ENCODE measurements around the gene ZNF165. TPM values are rescaled to one million over a fixed set of nuclear protein-coding genes. Genes with fewer than 3 reads are reported as not detected.

ZNF165 gene
- total RNA-seq, 3 donors from 2014 or later: 3.9 to 7.1 (median 4.0) TPM

DNA sequence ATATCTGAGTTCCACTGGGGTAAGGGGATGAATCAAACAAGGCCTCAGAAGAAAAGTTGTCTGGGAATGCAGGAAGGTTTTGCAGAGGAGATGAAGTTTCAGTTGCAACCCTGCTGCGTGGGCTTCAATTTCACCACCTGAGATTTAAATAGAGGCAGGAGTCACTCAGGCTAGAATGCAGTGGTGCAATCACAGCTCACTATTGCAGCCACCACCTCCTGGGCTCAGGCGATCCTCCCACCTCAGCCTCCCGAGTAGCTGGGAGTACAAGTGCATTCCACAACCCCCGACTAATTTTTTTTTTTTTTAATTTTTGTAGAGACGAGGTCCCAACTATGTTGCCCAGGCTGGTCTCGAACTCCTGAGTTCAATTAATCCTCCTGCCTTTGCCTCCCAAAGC lies 1.5 kb upstream of the ZNF165 start:
- ATAC-seq (no peak), DNase-seq (no peak)
- Histone ChIP-seq H3K9me3 (no peaks in the 10 kb centered on the region), H3K4me3 (no peak overlapping the region), H3K4me1 (ENCODE audit: low read depth) (no peaks in the 10 kb centered on the region), H3K36me3 (ENCODE audit: low read depth) (no peaks in the 10 kb centered on the region)
- intact Hi-C loops (cut with DNase I, micrococcal nuclease): no loop called here
- TF ChIP-seq, protein P1, sequence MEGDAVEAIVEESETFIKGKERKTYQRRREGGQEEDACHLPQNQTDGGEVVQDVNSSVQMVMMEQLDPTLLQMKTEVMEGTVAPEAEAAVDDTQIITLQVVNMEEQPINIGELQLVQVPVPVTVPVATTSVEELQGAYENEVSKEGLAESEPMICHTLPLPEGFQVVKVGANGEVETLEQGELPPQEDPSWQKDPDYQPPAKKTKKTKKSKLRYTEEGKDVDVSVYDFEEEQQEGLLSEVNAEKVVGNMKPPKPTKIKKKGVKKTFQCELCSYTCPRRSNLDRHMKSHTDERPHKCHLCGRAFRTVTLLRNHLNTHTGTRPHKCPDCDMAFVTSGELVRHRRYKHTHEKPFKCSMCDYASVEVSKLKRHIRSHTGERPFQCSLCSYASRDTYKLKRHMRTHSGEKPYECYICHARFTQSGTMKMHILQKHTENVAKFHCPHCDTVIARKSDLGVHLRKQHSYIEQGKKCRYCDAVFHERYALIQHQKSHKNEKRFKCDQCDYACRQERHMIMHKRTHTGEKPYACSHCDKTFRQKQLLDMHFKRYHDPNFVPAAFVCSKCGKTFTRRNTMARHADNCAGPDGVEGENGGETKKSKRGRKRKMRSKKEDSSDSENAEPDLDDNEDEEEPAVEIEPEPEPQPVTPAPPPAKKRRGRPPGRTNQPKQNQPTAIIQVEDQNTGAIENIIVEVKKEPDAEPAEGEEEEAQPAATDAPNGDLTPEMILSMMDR (IDR thresholded peaks at IDR 0.05): no peak

DNA sequence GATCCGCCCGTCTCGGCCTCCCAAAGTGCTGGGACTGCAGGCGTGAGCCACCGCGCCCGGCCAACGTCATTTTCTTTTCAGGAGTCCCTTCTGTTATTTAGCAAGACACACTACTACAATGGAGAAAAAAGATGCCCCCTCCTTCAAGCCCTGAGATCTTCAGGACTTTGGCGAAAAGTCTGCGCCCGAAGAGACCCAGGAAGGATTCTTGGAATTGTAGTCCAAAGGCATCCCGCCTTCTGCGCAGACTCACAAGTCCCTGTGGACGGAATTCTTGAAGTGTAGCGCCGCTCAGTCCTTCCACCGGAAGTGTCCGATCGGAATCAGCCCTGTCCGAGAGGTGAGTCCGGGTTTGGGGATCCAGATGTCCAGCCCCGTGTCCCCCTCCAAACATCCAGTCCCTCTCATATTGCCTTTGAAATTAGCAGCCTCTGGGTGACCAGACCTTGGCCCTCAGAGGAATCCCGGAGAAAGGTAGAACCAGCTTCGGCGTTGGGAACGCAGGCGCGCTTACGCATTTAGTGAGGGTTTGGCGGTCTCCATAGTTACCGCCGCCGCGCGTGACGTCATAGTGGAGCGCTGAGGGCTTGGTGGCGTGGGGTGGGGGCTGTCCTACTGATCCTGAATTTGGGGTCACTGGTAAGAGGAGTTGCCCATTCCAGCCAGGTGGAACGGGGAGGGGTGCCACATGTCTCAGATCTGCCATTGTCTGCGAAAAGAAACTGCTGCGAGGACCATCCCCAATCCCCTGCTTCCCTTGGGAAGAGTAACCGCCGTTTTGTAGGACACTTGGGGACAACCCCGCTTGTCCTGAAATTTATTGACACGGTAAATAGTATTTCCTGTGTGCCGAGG lies 490 bp downstream of the ZNF165 start:
- intact Hi-C loops (cut with DNase I, micrococcal nuclease): no loop called here
- peak; percentile 95 for ATAC-seq
- Histone ChIP-seq H3K36me3 (ENCODE audit: low read depth) (no peaks in the 10 kb centered on the region), H3K4me1 (ENCODE audit: low read depth) (no peaks in the 10 kb centered on the region), H3K9me3 (no peaks in the 10 kb centered on the region), H3K4me3 (peak overlapping the region; percentile 55)
- TF ChIP-seq, protein P1 (IDR thresholded peaks at IDR 0.05): no peak
- DNase-seq: peak; percentile 94 to 97 (median 96)

DNA sequence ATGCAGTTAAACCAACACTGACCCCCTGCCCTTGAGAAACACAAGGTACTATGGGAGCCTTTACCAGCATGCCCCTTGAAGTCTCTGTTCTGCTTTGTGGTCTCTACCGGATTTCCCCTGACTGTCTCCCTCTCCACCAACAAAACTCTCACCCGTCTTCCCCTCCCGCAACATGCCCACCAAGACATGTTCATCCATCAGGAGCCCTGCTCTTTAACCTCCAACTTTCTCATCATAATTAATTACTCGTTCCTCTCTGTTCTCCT lies 1.1 kb downstream of the ZNF165 start:
- no peak for DNase-seq

DNA sequence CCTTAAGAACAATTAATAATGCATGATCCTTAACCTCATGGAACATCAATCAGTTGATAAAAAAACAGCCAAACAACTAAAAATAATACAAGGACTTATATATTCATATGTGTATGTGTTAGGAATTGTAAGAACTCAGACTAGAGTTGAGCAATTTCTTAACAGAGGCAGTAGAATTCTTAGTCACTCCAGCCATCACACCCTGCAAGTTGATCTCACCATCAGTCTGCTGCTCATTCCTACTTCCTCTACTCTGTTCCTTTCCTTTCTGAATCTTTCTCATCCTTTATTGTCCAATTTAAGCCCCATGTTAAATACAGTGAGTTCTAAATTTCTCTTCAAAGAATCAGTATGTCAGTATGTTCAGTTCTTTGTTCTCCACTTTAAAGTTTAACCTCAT lies 2.6 kb downstream of the ZNF165 start:
- intact Hi-C loops (cut with DNase I, micrococcal nuclease): no loop called here

More for the DNA sequence above, 1.1 kb downstream of the ZNF165 start:
- peak; percentile 18 for ATAC-seq
- H3K9me3 ChIP-seq: no peaks in the 10 kb centered on the region
- TF ChIP-seq, protein P1 (IDR thresholded peaks at IDR 0.05): no peak
- H3K36me3 ChIP-seq (ENCODE audit: low read depth): no peaks in the 10 kb centered on the region
- peak overlapping the region; percentile 55 for H3K4me3 ChIP-seq
- intact Hi-C loops (cut with DNase I, micrococcal nuclease): no loop called here
- no peaks in the 10 kb centered on the region for H3K4me1 ChIP-seq (ENCODE audit: low read depth)

DNA sequence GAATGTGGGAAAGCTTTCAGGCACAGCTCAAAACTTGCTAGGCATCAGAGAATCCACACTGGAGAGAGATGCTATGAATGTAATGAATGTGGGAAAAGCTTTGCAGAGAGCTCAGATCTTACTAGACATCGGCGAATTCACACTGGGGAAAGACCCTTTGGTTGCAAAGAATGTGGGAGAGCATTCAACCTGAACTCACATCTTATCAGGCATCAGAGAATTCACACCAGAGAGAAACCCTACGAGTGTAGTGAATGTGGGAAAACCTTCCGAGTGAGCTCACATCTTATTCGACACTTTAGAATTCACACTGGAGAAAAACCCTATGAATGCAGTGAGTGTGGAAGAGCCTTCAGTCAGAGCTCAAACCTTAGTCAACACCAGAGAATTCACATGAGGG lies 8.7 kb downstream of the ZNF165 start:
- Histone ChIP-seq H3K4me1 (ENCODE audit: low read depth) (no peaks in the 10 kb centered on the region), H3K9me3 (peaks cover 27% of the 10 kb centered on the region), H3K4me3 (no peak overlapping the region), H3K36me3 (ENCODE audit: low read depth) (peaks cover 13% of the 10 kb centered on the region)
- ATAC-seq (no peak), DNase-seq (no peak)
- TF ChIP-seq, protein P1 (IDR thresholded peaks at IDR 0.05): no peak
- intact Hi-C loops (cut with DNase I, micrococcal nuclease): no loop called here

More for the DNA sequence above, 2.6 kb downstream of the ZNF165 start:
- H3K4me1 ChIP-seq (ENCODE audit: low read depth): no peaks in the 10 kb centered on the region
- no peak overlapping the region for H3K4me3 ChIP-seq
- no peak for ATAC-seq
- no peaks in the 10 kb centered on the region for H3K36me3 ChIP-seq (ENCODE audit: low read depth)
- TF ChIP-seq, protein P1 (IDR thresholded peaks at IDR 0.05): no peak
- H3K9me3 ChIP-seq: peaks cover 2% of the 10 kb centered on the region
- DNase-seq: no peak

Data from mucosa of descending colon (tissue), 3 donors.